ENCODE results near the gene RBFOX2.

GRCh38 chr22:35795476-35795875 lies 233.1 kb downstream of the RBFOX2 start:
- TF ChIP-seq, protein P1, sequence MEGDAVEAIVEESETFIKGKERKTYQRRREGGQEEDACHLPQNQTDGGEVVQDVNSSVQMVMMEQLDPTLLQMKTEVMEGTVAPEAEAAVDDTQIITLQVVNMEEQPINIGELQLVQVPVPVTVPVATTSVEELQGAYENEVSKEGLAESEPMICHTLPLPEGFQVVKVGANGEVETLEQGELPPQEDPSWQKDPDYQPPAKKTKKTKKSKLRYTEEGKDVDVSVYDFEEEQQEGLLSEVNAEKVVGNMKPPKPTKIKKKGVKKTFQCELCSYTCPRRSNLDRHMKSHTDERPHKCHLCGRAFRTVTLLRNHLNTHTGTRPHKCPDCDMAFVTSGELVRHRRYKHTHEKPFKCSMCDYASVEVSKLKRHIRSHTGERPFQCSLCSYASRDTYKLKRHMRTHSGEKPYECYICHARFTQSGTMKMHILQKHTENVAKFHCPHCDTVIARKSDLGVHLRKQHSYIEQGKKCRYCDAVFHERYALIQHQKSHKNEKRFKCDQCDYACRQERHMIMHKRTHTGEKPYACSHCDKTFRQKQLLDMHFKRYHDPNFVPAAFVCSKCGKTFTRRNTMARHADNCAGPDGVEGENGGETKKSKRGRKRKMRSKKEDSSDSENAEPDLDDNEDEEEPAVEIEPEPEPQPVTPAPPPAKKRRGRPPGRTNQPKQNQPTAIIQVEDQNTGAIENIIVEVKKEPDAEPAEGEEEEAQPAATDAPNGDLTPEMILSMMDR (conservative IDR thresholded peaks at IDR 0.05; ENCODE audit: low read length), result no peak
- no peak for TF ChIP-seq EZH2phosphoT487 (IDR thresholded peaks at IDR 0.05; ENCODE audit: borderline replicate concordance, low read depth, low read length)

All from OCI-LY7 (cell line).